Liver (tissue), 9 donors: ENCODE results near the gene CABP4. TPM values are rescaled to one million over a fixed set of nuclear protein-coding genes. Genes with fewer than 3 reads are reported as not detected.
A peak's percentile ranks its signal among the peaks of the same experiment; 100 is the strongest.
"Not testable (repeated sequence)": the region's sequence is repeated elsewhere in the genome, so short reads cannot be mapped to it uniquely, and the experiment has no call there.

Source experiments
- DNase-seq: peaks from one replicate; pipeline ENCODE4 v3.0.0-alpha.2; 2017; ENCODE audit warnings: low spot score
- H3K27ac ChIP-seq, 2 donors: one replicate each; pipeline ENCODE4 v1.7.0; 2013; ENCODE audit warnings: inconsistent platforms in 2 of 2, low read length in 2 of 2, control low read depth in 1 of 2, low read depth in 1 of 2, mild to moderate bottlenecking in 1 of 2
- H3K27me3 ChIP-seq, 4 donors: one replicate each; pipeline versions ENCODE4 v1.6.1 to v1.7.0; 2013; ENCODE audit warnings: low read length in 3 of 4, inconsistent platforms in 1 of 4, mild to moderate bottlenecking in 1 of 4, moderate library complexity in 1 of 4; ENCODE audit not compliant: control insufficient read depth in 4 of 4, insufficient read depth in 4 of 4
- H3K36me3 ChIP-seq, 4 donors: one replicate each; pipeline versions ENCODE4 v1.6.1 to v1.7.0; 2013; ENCODE audit warnings: low read length in 3 of 4, mild to moderate bottlenecking in 3 of 4, low read depth in 1 of 4, moderate library complexity in 1 of 4; ENCODE audit not compliant: control insufficient read depth in 4 of 4, insufficient read depth in 3 of 4
- H3K4me1 ChIP-seq, 4 donors: one replicate each; pipeline versions ENCODE4 v1.6.1 to v1.7.0; 2013; ENCODE audit warnings: low read length in 3 of 4, mild to moderate bottlenecking in 3 of 4, moderate library complexity in 1 of 4; ENCODE audit not compliant: control insufficient read depth in 4 of 4, insufficient read depth in 4 of 4
- H3K4me3 ChIP-seq, 3 donors: one replicate each; pipeline versions ENCODE4 v1.6.1 to v1.7.0; 2013; ENCODE audit warnings: low read length in 3 of 3, control low read depth in 1 of 3, low read depth in 1 of 3, mild to moderate bottlenecking in 1 of 3
- H3K9ac ChIP-seq, 2 donors: one replicate each; pipeline ENCODE4 v1.7.0; 2013; ENCODE audit warnings: low read length in 2 of 2, mild to moderate bottlenecking in 2 of 2, moderate library complexity in 2 of 2, control low read depth in 1 of 2, low read depth in 1 of 2
- H3K9me3 ChIP-seq, 4 donors: one replicate each; pipeline versions ENCODE4 v1.6.1 to v1.7.0; 2013; ENCODE audit warnings: low read length in 3 of 4; ENCODE audit not compliant: control insufficient read depth in 4 of 4
- FOXA2 ChIP-seq: IDR thresholded peaks from 2 replicates; pipeline ENCODE4 v1.6.1; 2016; ENCODE audit warnings: antibody characterized with exemption
- HNF4A ChIP-seq, 2 donors: conservative IDR thresholded peaks; 2 replicates each; pipeline ENCODE4 v1.6.1; 2016; ENCODE audit warnings: antibody characterized with exemption in 2 of 2, mild to moderate bottlenecking in 2 of 2
- HNF4G ChIP-seq: IDR thresholded peaks from 2 replicates; pipeline ENCODE4 v1.6.1; 2016; ENCODE audit warnings: antibody characterized with exemption
- JUND ChIP-seq, 2 donors: IDR thresholded peaks; 2 replicates each; pipeline ENCODE4 v1.6.1; 2016; ENCODE audit warnings: antibody characterized with exemption in 2 of 2
- NR2F2 ChIP-seq: IDR thresholded peaks from 2 replicates; pipeline ENCODE4 v1.6.1; 2016; ENCODE audit warnings: antibody characterized with exemption
- TAF1 ChIP-seq: conservative IDR thresholded peaks from 2 replicates; pipeline ENCODE4 v1.6.1; 2016; ENCODE audit warnings: antibody characterized with exemption, mild to moderate bottlenecking
- YY1 ChIP-seq: IDR thresholded peaks from 2 replicates; pipeline ENCODE4 v1.6.1; 2016; ENCODE audit warnings: antibody characterized with exemption, mild to moderate bottlenecking
- WGBS: extraction: QIAGEN DNeasy Blood & Tissue Kit; methylation state at CpG from one replicate; pipeline ENCODE4 v1.1.7; 2013; 5-methylcytosine and 5-hydroxymethylcytosine counted together
- polyA plus RNA-seq, 2 donors: library from polyadenylated mRNA; stranded (reverse) in 1 of 2; unstranded in 1 of 2; fragments of 200-250 nt in 1 of 2; fragments of >200 nt in 1 of 2; fragmentation: Nextera tagmentation in 1 of 2; extraction: Ambion mirVana in 1 of 2; gene quantifications; one replicate each; pipeline versions ENCODE4 v1.2.1 to v1.2.3, GENCODE V29; 2013 to 2015
- total RNA-seq, 2 donors: library from RNA; depleted of rRNA; stranded (reverse); fragments of >200 nt; gene quantifications; one replicate each; pipeline ENCODE4 v1.2.3, GENCODE V29; 2014
- TF ChIP-seq, protein P1 (sequence below): IDR thresholded peaks from 2 replicates; pipeline ENCODE4 v1.6.1; 2016; ENCODE audit warnings: antibody characterized with exemption
- TF ChIP-seq, protein P2 (sequence below): IDR thresholded peaks from 2 replicates; pipeline ENCODE4 v1.6.1; 2016; ENCODE audit warnings: antibody characterized with exemption
- TF ChIP-seq, protein P3 (sequence below): fragments of 150-350 bp; IDR thresholded peaks from 2 replicates; pipeline ENCODE4 v1.5.1; 2017; ENCODE audit warnings: improper control_type of control experiment, low read depth, low read length; ENCODE audit not compliant: missing input control
- TF ChIP-seq, protein P4 (sequence below): IDR thresholded peaks from 2 replicates; pipeline ENCODE4 v1.6.1; 2016; ENCODE audit warnings: antibody characterized with exemption, mild to moderate bottlenecking
- donor health status: healthy.
- donor health status: healthy.
- donor health status: healthy.
- donor health status: healthy.
- donor health status: healthy.

CABP4 gene
- total and polyA plus RNA-seq, 4 donors = 0.85 to 2.9 (median 1.6) TPM

DNA sequence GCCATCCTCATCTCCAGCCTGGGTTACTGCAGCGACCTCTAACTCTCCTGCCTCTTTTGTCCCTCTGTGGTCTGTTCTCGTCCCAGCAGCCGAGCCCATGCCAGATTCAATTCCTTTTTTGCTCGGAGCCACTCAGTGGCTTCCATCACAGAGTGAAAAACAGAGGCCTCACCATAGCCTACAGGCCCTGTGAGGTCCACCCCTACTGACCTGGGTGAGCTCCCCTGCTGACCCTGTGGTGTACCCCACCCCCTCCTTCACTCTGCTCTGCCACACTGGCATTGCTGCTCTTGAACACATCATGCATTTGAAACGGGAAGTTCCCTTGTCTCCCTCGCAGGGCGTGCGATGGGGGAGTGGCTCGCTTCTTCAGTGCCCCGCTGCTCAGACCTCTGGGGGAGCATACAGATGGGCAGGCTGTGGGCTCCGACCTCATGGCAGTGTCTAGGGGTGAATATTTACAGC lies 29.7 kb downstream of the CABP4 start:
- Histone ChIP-seq H3K36me3 (peaks cover 2 to 12% (median 7%) of the 10 kb centered on the region in 4 donors), H3K4me1 (peaks cover 10 to 25% (median 15%) of the 10 kb centered on the region in 4 donors), H3K9ac (no peak overlapping the region), H3K4me3 (no peak overlapping the region), H3K27me3 (no peaks in the 10 kb centered on the region), H3K27ac (peak overlapping the region in 1 of 2 donors; percentile 52), H3K9me3 (no peaks in the 10 kb centered on the region)
- 75% methylated on average over 11 of the region's 11 CpGs for WGBS
- no peak for DNase-seq
- TF ChIP-seq FOXA2 (no peak), TAF1 (no peak), NR2F2 (no peak), HNF4A (conservative IDR thresholded peaks at IDR 0.05) (no peak)
- TF ChIP-seq, protein P1, sequence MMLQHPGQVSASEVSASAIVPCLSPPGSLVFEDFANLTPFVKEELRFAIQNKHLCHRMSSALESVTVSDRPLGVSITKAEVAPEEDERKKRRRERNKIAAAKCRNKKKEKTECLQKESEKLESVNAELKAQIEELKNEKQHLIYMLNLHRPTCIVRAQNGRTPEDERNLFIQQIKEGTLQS = no peak
- TF ChIP-seq, protein P2, sequence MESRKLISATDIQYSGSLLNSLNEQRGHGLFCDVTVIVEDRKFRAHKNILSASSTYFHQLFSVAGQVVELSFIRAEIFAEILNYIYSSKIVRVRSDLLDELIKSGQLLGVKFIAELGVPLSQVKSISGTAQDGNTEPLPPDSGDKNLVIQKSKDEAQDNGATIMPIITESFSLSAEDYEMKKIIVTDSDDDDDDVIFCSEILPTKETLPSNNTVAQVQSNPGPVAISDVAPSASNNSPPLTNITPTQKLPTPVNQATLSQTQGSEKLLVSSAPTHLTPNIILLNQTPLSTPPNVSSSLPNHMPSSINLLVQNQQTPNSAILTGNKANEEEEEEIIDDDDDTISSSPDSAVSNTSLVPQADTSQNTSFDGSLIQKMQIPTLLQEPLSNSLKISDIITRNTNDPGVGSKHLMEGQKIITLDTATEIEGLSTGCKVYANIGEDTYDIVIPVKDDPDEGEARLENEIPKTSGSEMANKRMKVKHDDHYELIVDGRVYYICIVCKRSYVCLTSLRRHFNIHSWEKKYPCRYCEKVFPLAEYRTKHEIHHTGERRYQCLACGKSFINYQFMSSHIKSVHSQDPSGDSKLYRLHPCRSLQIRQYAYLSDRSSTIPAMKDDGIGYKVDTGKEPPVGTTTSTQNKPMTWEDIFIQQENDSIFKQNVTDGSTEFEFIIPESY = no peak
- TF ChIP-seq, protein P3, sequence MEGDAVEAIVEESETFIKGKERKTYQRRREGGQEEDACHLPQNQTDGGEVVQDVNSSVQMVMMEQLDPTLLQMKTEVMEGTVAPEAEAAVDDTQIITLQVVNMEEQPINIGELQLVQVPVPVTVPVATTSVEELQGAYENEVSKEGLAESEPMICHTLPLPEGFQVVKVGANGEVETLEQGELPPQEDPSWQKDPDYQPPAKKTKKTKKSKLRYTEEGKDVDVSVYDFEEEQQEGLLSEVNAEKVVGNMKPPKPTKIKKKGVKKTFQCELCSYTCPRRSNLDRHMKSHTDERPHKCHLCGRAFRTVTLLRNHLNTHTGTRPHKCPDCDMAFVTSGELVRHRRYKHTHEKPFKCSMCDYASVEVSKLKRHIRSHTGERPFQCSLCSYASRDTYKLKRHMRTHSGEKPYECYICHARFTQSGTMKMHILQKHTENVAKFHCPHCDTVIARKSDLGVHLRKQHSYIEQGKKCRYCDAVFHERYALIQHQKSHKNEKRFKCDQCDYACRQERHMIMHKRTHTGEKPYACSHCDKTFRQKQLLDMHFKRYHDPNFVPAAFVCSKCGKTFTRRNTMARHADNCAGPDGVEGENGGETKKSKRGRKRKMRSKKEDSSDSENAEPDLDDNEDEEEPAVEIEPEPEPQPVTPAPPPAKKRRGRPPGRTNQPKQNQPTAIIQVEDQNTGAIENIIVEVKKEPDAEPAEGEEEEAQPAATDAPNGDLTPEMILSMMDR = no peak

DNA sequence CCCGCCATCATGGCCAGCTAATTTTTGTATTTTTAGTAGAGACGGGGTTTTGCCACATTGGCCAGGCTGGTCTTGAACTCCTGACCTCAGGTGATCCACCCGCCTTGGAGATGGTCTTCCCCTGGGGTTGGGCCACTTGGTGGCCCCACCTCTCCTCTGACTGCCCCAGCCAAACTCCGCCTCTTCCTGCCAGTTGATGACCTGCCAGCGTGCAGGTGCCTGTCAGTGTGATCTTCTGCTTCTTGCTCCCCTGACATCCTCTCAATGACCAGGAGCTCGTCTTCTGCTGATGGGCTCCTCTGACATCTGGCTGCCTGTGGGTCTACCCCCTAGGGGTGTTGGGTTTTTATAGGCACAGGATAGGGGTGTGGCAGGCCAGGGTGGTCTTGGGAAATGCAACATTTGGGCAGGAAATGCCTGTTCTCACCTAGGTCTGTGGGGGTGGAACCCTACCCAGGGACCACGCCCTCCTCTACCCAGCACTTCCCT lies 30.8 kb downstream of the CABP4 start:
- H3K27ac ChIP-seq, H3K4me3 ChIP-seq, H3K9me3 ChIP-seq, H3K27me3 ChIP-seq, H3K9ac ChIP-seq, DNase-seq: not testable (repeated sequence)
- peaks cover 3 to 22% (median 11%) of the 10 kb centered on the region in 4 donors for H3K36me3 ChIP-seq
- WGBS = 90% methylated on average over 7 of the region's 7 CpGs
- H3K4me1 ChIP-seq = peaks cover 10 to 25% (median 15%) of the 10 kb centered on the region in 4 donors

DNA sequence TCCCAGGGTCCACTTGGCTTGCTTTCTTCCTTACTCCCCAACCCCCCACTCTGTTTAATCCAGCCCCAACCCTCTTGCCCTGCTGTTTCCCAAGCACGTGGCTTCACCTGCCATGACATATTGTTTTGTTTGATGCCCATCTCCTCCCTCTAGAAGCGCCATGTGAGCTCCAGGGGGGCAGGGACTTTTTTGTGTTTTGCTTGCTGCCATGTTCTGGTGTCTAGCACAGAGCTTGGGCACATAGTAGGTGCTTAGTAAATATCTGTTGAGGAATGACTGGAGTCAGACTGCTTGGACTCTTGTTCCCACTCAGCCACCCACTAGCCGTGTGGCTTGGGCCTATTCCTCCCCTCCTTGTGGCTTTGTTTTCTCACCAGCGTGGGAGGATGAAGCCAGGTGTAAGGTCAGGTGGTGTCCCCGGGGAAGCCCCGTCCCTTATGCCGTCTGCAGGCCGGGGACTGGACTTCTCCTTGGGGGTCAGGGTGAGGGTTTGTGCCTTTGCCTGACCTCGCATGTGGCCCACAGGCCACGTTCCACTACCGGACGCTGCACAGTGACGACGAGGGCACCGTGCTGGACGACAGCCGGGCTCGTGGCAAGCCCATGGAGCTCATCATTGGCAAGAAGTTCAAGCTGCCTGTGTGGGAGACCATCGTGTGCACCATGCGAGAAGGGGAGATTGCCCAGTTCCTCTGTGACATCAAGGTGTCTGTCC lies 31.5 kb downstream of the CABP4 start:
- H3K27ac ChIP-seq = no peak overlapping the region
- H3K4me1 ChIP-seq = peaks cover 10 to 25% (median 15%) of the 10 kb centered on the region in 4 donors
- 89% methylated on average over 20 of the region's 20 CpGs for WGBS

More for the DNA sequence above, 31.5 kb downstream of the CABP4 start:
- TF ChIP-seq HNF4G (no peak), JUND (IDR thresholded peaks at IDR 0.05) (no peak), YY1 (no peak)
- TF ChIP-seq, protein P4, sequence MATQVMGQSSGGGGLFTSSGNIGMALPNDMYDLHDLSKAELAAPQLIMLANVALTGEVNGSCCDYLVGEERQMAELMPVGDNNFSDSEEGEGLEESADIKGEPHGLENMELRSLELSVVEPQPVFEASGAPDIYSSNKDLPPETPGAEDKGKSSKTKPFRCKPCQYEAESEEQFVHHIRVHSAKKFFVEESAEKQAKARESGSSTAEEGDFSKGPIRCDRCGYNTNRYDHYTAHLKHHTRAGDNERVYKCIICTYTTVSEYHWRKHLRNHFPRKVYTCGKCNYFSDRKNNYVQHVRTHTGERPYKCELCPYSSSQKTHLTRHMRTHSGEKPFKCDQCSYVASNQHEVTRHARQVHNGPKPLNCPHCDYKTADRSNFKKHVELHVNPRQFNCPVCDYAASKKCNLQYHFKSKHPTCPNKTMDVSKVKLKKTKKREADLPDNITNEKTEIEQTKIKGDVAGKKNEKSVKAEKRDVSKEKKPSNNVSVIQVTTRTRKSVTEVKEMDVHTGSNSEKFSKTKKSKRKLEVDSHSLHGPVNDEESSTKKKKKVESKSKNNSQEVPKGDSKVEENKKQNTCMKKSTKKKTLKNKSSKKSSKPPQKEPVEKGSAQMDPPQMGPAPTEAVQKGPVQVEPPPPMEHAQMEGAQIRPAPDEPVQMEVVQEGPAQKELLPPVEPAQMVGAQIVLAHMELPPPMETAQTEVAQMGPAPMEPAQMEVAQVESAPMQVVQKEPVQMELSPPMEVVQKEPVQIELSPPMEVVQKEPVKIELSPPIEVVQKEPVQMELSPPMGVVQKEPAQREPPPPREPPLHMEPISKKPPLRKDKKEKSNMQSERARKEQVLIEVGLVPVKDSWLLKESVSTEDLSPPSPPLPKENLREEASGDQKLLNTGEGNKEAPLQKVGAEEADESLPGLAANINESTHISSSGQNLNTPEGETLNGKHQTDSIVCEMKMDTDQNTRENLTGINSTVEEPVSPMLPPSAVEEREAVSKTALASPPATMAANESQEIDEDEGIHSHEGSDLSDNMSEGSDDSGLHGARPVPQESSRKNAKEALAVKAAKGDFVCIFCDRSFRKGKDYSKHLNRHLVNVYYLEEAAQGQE = no peak
- Histone ChIP-seq H3K4me3 (no peak overlapping the region), H3K9me3 (no peaks in the 10 kb centered on the region), H3K36me3 (peaks cover 6 to 28% (median 12%) of the 10 kb centered on the region in 4 donors), H3K27me3 (no peaks in the 10 kb centered on the region), H3K9ac (no peak overlapping the region)
- no peak for DNase-seq
